ENCODE results near the gene CLSTN2.
A peak's percentile ranks its signal among the peaks of the same experiment; 100 is the strongest.

The CLSTN2 gene

GRCh38 chr3:139935016-139935865 is at the start of gene CLSTN2:
TSS of gene CLSTN2 (plus strand) at chr3:139935185.
- peak; percentile 32 to 70 for DNase-seq

DNA sequence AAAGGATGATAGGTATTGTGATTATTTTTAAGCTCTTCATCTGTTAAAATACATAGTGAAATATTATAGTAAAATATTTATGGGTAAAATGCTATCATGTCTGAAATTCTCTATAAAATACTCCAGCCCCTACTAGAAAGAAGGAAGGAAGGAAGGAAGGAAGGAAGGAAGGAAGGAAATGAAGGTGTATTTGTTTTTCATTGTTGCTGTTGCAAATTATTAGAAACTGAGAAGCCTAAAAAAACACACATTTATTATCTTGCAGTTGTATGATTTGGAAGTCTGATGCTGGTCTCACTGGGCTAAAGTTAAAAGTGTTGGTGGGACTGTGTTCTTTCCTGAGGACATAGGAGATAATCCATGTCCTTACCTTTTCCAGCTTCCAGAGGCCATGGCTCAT is 47.6 kb upstream of the CLSTN2 start:
- DNase-seq: no peak

- DNase-seq: no peak
Observed at GRCh38 chr3:139888561-139889140, 46.3 kb upstream of the CLSTN2 start.

DNA sequence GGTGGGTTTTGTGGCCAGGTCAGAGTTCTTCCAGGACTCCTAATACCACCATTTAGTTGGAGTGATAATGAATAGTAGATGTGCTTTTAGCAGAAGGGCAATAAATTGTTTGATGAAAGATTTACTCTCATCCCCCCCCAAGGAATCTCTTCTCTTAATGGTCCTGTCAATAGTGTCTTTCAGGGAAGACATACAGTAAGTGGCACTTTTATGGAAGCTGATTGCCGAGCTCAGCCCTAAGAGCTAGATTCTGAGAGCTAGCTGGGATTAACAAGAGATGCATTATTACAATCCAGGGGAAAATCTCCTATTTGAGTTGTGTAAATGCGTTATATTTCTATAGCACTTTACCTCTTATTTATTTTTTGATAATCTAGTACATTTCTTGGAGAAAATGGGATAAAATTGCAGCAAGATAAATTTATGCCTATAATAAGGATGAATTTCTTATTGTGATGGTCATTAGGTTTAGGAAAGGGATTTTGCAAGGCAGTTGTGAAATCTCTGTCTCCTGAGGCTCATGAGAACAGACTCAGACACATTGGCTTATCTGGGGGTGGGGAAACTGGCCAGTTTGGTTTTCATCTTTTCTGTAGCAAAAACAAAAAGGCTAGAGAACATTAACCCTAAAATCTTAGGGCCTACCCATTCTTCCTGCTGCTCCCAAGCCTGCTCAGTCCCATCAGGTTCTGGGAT is 41.6 kb upstream of the CLSTN2 start:
- DNase-seq: no peak

DNA sequence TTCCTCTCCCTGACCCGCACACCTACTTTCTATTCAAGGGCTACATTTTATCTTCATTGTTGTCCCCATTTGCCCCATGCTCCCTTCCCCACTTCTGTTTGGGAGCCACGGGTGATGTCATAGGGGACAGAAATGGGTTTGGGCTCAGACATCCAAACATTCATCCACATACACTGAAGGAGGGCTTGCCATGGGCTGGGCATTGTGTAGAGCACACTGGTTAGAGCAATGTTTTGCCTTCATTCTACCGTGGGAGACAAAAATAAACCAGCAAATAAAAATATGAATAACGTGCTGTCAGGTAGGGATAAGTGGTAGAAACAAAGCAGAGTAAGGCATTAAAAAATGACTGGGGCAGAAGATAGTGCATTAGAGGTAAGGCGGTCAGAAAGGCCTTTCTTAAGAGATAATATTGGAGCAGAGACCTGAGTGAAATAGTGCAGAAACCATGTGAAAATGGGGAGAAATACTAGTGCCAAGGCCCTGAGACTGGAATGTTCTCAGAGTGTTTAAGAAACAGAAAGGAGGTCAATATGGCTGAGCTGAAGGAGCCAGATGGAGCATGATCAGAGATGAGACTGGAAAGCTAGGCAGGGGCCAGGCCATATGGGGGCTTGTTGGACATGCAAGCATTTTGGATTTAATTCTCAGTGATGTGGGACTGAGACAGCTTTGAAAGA is 40.9 kb upstream of the CLSTN2 start:
- DNase-seq: no peak

- DNase-seq: no peak
Observed at GRCh38 chr3:139894643-139894989, 40.4 kb upstream of the CLSTN2 start.

- DNase-seq: no peak
Observed at GRCh38 chr3:139897759-139898158, 37.2 kb upstream of the CLSTN2 start.

- no peak for DNase-seq
Observed at GRCh38 chr3:139906418-139906817, 28.6 kb upstream of the CLSTN2 start.

DNA sequence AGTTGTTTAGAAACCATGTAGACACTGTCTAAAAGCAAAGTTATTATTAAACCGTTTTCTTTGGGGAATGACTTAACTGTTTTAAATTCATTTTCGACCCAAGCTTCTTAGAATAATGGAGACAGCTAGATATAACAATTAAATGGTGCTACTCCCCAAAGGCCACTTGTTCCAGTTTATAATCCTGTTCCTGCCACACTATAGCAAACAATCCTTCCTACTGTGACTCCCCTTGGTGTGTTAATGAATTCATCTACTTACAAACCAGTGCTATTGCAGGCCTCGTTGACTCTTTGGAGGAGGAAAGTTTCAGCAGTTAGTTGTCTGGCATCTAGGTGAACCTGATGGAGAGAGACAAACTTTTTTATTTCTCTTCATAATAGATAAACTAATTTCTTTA is 25.2 kb upstream of the CLSTN2 start:
- DNase-seq: no peak

DNA sequence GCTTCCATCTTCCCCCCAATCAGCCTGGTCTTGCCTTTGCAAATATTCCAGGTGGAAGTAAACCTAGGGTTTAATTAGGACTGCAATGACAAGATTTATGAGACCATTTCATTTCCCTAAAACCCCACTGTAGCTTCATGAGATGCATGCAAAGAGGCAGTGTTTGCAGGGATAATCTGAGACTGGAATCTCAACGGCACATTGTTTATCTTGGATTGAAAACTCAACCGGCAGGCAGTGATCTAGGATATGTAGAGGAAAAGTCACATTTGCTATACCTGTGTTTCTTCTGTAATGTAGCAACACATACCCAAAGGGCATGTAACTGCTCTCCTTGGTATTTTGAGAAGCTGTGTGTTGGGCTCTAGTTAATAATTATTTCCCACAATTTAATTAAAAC is 18.7 kb upstream of the CLSTN2 start:
- DNase-seq: no peak

- DNase-seq: no peak
Observed at GRCh38 chr3:139917226-139917785, 17.7 kb upstream of the CLSTN2 start.

DNA sequence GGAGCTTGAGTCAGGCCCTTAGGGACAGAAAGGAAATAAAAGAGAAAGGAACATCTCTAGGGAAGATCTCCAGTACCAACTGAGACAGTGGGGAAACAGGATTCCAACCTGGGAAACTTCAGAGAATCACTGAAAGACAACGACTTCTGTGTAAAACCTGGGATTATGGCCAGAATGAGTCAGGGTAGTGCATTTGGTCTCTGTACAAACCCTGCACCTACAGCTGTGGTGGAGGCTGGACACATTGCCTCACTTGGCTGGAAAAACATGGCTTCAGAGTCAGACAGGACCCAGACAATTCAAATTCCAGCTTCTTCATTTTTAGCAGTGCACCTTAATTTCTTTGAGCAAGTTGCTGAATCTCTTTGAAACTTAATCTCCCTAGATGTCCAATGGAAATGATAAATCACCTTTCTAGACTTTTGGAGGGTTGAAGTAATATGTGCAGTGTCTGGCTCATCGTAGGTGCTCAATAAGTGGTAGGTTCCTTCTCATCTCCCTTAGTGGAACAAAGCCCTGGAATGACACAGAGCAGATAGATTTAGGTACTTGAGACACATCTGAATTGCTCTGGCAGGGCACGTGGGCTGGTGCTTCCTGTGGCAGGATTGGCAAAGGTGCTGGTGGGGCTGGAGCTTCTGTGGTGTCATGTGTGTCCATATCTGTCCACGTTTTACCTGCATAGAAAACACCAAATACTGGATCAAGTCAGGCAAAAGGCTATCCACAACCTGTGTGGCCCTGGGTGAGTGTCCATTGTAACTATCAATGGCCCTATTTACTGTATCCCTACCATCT is 6.1 kb upstream of the CLSTN2 start:
- no peak for DNase-seq

DNA sequence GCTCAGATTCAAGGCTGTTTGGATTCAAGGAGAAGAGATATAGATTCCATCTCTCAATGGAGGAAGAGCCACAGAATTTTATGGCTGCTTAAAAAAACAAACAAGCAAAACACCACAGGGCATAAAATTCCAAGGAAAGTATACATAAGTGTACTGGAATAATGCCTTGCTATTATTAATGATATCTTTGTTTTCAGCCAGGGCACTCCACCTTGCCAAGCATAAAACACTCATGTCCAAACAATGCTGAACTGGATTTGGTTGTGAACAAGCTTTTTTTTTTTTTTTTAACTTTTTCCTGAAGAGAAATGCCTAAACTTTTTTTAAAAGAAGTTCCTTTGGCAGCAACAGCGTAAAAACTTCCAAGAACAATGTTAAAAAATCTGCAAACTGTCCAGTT is 4.8 kb upstream of the CLSTN2 start:
- no peak for DNase-seq

DNA sequence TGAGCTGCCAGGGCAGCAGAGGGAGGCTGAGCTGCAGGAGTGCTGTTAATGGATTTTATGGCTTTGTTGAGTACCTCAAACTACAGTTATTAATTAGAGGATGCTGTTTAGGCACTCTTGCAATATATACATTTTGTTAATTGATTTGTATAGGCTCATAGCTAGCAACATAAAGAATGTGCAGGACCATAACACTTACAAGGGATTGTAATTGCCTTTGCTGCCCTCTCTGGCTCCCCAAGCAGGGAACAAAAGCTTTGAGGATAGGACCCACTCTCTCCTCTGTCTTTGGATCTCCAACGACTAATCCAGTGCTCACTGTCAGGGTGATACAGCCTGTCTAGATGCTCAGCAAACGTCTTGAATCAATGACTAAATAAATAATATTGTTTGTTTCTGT is 1.2 kb upstream of the CLSTN2 start:
- DNase-seq: no peak

DNA sequence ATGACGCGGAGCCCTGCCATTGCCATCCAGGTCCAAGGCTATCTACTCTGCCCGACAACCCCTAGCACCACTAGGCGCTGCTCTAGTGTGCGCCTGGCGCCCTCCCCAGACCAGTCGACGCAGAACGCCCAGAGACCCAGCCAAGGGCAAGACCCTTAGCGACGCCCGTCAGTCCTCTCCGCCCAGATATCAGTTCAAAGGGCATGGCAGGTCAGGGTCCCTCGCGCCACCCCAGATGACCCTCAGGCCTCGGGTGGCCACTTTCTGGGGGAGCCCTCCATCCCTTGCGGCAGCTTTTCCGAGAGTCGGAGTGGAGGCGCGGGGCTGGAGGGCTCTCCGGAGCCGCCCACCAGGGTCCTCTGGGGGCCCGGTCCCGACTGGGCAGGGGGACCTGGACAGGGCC is 371 bp upstream of the CLSTN2 start:
- peak; percentile 70 to 84 for DNase-seq

GRCh38 chr3:139935866-139936817 is 1.2 kb downstream of the CLSTN2 start:
- peak in 1 of 2 experiments; percentile 20 for DNase-seq

DNA sequence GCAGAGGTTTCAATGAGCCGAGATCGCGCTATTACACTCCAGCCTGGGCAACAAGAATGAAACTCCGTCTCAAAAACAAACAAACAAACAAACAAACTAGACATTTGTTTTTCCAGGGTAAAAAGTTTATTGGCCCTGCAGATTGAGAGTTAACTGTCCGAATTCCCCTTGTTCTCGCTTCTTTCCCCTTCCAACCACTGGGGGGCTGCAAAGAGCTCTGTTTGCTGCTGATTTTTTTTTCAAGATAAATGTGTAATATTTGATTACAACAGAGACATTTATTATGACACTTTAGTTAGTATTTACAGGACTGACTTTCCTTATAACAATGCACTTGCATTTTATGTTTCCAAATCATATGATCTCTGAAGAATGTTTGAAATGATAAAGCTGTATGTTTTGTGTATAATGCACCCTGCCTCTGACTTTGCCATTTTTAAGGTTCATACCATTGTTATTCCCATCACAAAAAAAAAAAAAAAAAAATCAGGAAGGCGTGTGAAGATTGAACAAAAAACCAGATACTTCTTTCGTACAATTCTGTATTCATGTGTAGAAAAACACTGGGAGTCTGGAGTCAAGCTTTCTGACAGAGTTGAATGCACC is 2.8 kb downstream of the CLSTN2 start:
- DNase-seq: peak in 1 of 2 experiments; percentile 10

DNA sequence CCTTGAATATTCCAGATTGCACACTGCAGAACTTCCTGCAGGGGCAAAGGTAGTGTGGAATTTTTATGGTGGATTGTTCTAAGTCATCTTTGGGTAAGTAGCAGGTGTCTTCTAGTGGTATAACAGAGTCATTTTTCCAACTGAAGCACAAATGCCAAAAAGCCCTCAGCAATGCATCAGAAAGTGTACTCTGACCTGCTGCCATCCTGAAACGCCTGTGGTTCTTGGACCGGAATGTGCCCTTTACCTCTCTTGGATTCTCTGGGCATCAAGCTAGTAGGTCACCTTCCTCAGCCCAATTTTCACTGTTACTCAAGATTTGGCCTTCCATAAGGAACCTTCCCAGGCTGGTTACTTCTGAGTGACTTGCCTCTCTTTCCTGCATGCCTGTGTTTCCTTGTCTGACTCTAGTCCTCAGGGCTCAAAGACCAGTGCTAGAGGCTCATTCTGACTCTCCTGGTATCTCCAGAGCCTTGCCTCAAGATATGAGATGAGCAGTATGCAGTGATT is 4.8 kb downstream of the CLSTN2 start:
- DNase-seq: no peak

DNA sequence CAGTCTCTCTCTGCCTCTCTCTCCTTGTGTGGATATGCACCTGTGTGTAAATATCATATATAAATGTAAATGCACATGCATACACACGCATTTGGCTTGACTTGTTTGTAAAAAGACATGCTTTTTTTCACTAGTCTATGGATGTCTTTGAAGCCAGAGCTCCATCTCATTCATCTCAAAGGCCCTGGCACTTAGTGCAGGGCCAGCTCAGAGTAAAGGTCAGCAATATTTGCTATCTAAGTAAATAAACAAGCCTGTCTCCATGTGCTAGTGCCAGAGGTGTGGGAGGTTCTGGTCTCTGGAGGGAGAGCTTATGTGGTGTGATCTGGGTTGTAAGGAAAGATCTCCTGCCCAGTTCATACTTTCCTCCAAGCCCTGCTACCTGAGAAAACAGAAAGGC is 5.6 kb downstream of the CLSTN2 start:
- peak in 1 of 2 experiments; percentile 23 for DNase-seq

DNA sequence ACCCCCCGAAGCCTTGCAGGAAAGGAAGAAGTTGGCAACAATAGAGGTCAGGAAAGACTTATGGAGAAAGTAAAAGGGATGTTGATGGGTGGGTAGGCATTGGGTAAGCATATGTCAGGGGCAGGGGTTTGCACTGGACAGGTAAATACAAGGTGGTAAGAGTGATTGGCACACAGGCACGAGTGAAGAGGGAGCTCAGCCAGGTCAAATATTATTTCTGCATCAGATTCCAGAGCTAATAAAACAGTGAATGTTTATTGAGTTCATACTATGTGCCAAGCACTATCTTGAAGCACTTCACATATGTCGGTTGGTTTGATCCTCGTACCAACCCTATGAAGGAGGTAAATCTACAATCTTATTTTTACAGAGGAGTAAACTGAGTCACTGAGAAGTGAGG is 6.6 kb downstream of the CLSTN2 start:
- no peak for DNase-seq

Data from SHP77 (cell line).